HL-60 (cell line): ENCODE results near the gene DROSHA.

Experiments
- GABPA ChIP-seq: IDR thresholded peaks from 2 replicates; pipeline ENCODE4 v1.6.1; 2012; ENCODE audit warnings: low read depth
- POLR2AphosphoS5 ChIP-seq: IDR thresholded peaks from 2 replicates; pipeline ENCODE4 v1.6.1; 2012; ENCODE audit warnings: low read depth
- TF ChIP-seq, protein P1 (sequence below): IDR thresholded peaks from one replicate; pipeline ENCODE4 v1.5.1; 2011; ENCODE audit warnings: low read length, control low read depth, inconsistent platforms; ENCODE audit not compliant: insufficient read depth

DNA sequence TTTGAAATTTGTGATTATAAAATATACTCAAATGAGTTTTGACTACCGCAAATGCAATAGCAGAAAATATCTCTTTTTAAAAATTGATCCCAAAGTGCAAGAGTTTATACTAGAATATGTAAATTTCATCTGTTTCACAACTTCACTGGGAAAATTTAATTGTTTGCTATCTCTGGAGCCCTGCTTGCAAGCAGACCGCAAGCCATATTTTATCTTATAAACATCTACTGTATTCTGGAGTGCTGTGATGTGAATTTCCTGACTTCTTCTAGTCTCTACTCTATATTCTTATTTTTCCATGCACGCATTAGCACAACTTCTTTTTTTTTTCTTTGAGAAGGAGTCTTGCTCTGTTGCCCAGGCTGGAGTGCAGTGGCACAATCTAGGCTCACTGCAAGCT, 98.7 kb downstream of the DROSHA start:
- TF ChIP-seq, protein P1, sequence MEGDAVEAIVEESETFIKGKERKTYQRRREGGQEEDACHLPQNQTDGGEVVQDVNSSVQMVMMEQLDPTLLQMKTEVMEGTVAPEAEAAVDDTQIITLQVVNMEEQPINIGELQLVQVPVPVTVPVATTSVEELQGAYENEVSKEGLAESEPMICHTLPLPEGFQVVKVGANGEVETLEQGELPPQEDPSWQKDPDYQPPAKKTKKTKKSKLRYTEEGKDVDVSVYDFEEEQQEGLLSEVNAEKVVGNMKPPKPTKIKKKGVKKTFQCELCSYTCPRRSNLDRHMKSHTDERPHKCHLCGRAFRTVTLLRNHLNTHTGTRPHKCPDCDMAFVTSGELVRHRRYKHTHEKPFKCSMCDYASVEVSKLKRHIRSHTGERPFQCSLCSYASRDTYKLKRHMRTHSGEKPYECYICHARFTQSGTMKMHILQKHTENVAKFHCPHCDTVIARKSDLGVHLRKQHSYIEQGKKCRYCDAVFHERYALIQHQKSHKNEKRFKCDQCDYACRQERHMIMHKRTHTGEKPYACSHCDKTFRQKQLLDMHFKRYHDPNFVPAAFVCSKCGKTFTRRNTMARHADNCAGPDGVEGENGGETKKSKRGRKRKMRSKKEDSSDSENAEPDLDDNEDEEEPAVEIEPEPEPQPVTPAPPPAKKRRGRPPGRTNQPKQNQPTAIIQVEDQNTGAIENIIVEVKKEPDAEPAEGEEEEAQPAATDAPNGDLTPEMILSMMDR, result no peak
- no peak for TF ChIP-seq POLR2AphosphoS5
- no peak for TF ChIP-seq GABPA
